ENCODE data around the gene ADAMTS18.

- TF ChIP-seq CTCF (conservative IDR thresholded peaks at IDR 0.05; ENCODE audit: low read depth, low read length) (no peak), EZH2 (IDR thresholded peaks at IDR 0.05; ENCODE audit: borderline replicate concordance, low read depth, low read length, poor library complexity, severe bottlenecking) (no peak)
Measured at GRCh38 chr16:77282345-77282744, 152.5 kb downstream of the ADAMTS18 start.

Data from A673 (cell line).